GM12891 (cell line): ENCODE data around the gene CCDC17.

ENCODE experiments used
- PAX5 ChIP-seq: IDR thresholded peaks from 2 replicates; pipeline ENCODE4 v1.6.1; 2011; ENCODE audit warnings: low read length, moderate library complexity, mild to moderate bottlenecking; ENCODE audit not compliant: insufficient read depth, severe bottlenecking
- POLR2A ChIP-seq: IDR thresholded peaks from 2 replicates; pipeline ENCODE4 v1.6.1; 2011; ENCODE audit warnings: low read depth, low read length, control low read depth
- POLR2AphosphoS5 ChIP-seq: IDR thresholded peaks from 2 replicates; pipeline ENCODE4 v1.6.1; 2011; ENCODE audit warnings: low read depth, low read length, control low read depth
- POU2F2 ChIP-seq: IDR thresholded peaks from 2 replicates; pipeline ENCODE4 v1.6.1; 2011; ENCODE audit warnings: low read depth, mild to moderate bottlenecking, control low read depth, low read length, moderate library complexity
- SPI1 ChIP-seq: IDR thresholded peaks from 2 replicates; pipeline ENCODE4 v1.6.1; 2011; ENCODE audit warnings: low read depth, low read length, control low read depth
- TAF1 ChIP-seq: IDR thresholded peaks from 2 replicates; pipeline ENCODE4 v1.6.1; 2011; ENCODE audit warnings: low read depth, low read length, control low read depth

DNA sequence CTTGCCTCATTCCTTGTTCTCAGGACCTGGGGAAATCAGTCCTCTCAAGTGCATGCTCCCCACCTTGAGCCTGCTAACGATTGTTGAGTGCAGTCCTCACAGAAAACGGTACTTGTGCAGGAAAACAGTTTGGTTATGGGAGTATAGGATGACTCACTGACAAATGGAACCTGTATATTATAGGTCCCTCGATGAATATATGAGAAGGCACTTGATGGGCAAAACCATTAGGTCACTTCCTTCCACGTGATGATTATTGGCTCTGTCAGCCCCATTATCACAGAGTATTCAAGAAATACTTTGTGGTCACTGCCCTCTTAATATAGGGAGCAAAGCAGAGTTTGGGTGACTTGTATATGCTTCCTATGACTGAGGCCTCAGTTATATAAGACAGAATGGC lies 6.2 kb downstream of the CCDC17 start:
- TF ChIP-seq POLR2A (no peak), TAF1 (no peak), POLR2AphosphoS5 (no peak), PAX5 (no peak), POU2F2 (no peak), SPI1 (no peak)
